NCI-H2196 treated with DMSO at 0.1 percent for 48 hours (cell line): Measurements from ENCODE around the gene RBMS3.

Experiments used
- DNase-seq: peaks from one replicate; lab custom pipeline; 2025; ENCODE audit not compliant: unreplicated experiment; lab: John Stamatoyannopoulos, UW

Gene RBMS3

GRCh38 chr3:29608414-29609327 is 327.8 kb downstream of the RBMS3 start:
- no peak for DNase-seq

GRCh38 chr3:29609328-29609811 is 328.5 kb downstream of the RBMS3 start:
- no peak for DNase-seq

GRCh38 chr3:29610781-29611180 is 329.9 kb downstream of the RBMS3 start:
- DNase-seq: no peak

- no peak for DNase-seq
Observed at GRCh38 chr3:29611252-29611651, 330.4 kb downstream of the RBMS3 start.

GRCh38 chr3:29612536-29612935 is 331.7 kb downstream of the RBMS3 start:
- no peak for DNase-seq

- no peak for DNase-seq
Observed at GRCh38 chr3:29614954-29615353, 334.1 kb downstream of the RBMS3 start.

GRCh38 chr3:29618395-29619282 is 337.8 kb downstream of the RBMS3 start:
- no peak for DNase-seq

GRCh38 chr3:29619676-29620075 is 338.8 kb downstream of the RBMS3 start:
- no peak for DNase-seq

- no peak for DNase-seq
Observed at GRCh38 chr3:29627136-29628117, 346.6 kb downstream of the RBMS3 start.

- DNase-seq: no peak
Observed at GRCh38 chr3:29628795-29629194, 347.9 kb downstream of the RBMS3 start.

GRCh38 chr3:29635888-29636287 is 355.0 kb downstream of the RBMS3 start:
- no peak for DNase-seq

- no peak for DNase-seq
Observed at GRCh38 chr3:29637068-29637467, 356.2 kb downstream of the RBMS3 start.

GRCh38 chr3:29639578-29640290 is 358.9 kb downstream of the RBMS3 start:
- DNase-seq: no peak

- no peak for DNase-seq
Observed at GRCh38 chr3:29642393-29643033, 361.6 kb downstream of the RBMS3 start.

- no peak for DNase-seq
Observed at GRCh38 chr3:29643034-29643425, 362.2 kb downstream of the RBMS3 start.

GRCh38 chr3:29644261-29644660 is 363.4 kb downstream of the RBMS3 start:
- DNase-seq: no peak

- no peak for DNase-seq
Observed at GRCh38 chr3:29644956-29645636, 364.2 kb downstream of the RBMS3 start.

GRCh38 chr3:29646043-29646442 is 365.2 kb downstream of the RBMS3 start:
- no peak for DNase-seq
